ENCODE data around the gene CEBPB.

The CEBPB gene

GRCh38 chr20:50229156-50229607 is 38.6 kb downstream of the CEBPB start:
- no peak for DNase-seq (ENCODE audit: low read depth)

DNA sequence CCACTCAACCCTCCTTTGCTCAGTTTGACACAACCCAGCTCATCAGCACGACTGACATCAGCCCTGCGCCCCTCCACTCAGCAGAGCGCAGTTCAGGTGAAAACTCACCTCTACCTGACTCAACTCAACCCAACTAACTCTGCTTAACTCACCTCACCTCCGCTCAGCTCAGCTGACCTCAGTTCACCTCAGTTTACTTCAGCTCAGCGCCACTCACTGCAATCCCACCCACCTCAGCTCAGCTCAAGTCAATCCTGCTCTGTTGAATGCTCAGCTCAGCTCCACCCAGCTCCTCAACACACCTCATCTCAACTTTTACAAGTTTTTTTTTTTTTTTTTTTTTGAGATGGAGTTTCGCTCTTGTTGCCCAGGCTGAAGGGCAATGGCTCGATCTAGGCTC is 39.6 kb downstream of the CEBPB start:
- DNase-seq (ENCODE audit: low read depth), result no peak

DNA sequence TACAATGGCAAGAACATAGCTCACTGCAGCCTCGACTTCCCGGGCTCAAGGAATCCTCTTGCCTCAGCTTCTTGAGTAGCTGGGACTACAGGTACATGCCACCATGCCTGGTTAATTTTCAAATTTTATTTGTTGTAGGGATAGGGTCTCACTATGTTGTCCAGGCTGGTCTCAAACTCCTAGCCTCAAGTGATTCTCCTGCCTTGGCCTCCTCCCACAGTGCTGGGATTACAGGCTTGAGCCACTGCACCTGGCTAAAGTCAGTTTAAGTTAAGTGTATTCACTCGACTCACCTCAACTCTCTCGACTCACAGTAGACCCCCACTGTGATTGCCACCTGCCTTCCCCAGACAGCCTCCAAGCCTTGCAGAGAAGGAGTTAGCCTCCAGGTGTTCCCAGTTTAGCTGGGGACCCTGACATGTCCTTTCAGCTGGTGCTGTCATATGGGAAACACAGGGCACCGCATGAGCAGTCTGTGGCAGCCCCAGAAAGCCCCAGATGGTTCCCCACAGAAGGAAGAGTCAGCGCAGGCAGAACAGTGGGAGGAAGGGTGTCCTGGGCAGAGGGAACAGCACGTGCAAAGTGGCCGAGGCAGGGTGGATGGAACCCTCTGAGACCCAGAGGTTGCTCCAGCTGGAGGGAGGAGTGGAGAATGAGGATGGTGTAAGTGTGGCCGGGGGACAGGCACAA is 40.4 kb downstream of the CEBPB start:
- no peak for DNase-seq (ENCODE audit: low read depth)

GRCh38 chr20:50231854-50232253 is 41.2 kb downstream of the CEBPB start:
- no peak for DNase-seq (ENCODE audit: low read depth)

- DNase-seq (ENCODE audit: low read depth), result no peak
These were observed 42.2 kb downstream of the CEBPB start for GRCh38 chr20:50232651-50233324.

GRCh38 chr20:50233325-50234212 is 42.9 kb downstream of the CEBPB start:
- DNase-seq (ENCODE audit: low read depth), result no peak

DNA sequence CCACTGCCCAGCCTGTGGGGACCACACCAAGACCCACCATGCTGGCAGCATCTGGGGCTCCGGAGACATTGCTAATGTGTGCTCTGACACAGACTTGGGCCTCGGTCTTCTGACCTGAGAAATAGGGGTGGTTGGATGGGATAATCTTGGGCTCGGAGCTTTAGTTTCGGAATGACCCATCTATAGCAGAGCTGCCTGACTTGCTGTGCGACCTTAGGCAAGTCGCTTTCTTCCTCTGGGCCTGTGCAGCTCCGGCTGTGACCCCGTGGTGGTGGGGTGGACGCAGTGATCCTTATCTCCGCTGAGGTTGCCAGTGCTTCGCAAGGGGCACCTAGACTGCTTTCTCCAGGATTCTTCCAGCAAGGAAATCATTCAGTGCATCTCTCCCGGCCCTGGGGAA is 43.7 kb downstream of the CEBPB start:
- no peak for DNase-seq (ENCODE audit: low read depth)

DNA sequence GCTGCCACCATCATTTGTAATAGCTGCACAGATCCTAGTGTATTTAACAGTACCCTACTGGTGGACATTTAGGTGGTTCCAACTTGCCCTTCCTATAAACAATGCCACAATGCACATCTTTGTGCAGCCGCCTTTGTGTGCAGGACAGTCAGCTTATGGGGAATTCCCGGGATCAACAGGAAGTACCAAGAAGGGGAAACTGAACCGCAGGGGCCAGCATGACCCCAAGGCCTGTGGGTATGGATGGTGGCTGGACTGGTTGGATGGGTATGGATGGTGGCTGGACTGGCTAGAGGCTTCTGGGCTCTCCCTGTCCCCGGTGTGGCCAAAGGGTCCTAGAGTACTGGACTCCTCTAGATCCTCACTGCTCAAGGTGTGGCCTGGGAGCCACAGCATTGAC is 46.7 kb downstream of the CEBPB start:
- DNase-seq (ENCODE audit: low read depth), result no peak

GRCh38 chr20:50238081-50238800 is 47.6 kb downstream of the CEBPB start:
- no peak for DNase-seq (ENCODE audit: low read depth)

DNA sequence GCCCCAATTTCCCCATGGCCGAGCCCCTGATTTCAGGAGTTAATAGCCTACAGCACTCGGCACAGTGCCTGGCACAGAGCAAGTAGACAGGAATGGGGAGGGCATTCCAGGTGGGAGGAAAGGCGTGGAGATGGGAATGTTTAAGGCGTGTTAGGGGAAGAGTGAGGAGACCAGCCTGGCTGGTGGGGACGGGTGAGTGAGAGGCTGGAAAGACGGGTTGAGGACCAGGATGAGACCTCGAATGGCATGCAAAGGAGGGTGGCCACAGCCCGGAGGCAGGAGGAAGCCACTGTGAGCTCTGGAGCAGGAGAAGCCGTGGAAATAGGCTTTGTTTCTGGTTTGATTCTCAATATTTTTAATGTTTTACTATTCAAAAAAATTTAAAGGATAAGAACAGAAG is 49.5 kb downstream of the CEBPB start:
- DNase-seq (ENCODE audit: low read depth), result no peak

- DNase-seq (ENCODE audit: low read depth), result no peak
These were observed 51.5 kb downstream of the CEBPB start for GRCh38 chr20:50242178-50242514.

All from activated T-cell treated with anti-CD3 and anti-CD28 coated beads for 1 hour (primary cell).